ENCODE measurements around the gene TMEM144.

- TF ChIP-seq CTCF (IDR thresholded peaks at IDR 0.05; ENCODE audit: low read length) (peak; percentile 69), EZH2 (optimal IDR thresholded peaks at IDR 0.05; ENCODE audit: low read depth, low read length) (no peak), EZH2phosphoT487 (IDR thresholded peaks at IDR 0.05; ENCODE audit: low read length) (no peak)
Observed at GRCh38 chr4:158253350-158253980, 43.2 kb downstream of the TMEM144 start.
